Subcutaneous adipose tissue (tissue), 4 donors: ENCODE results near the gene EYS. TPM values are rescaled to one million over a fixed set of nuclear protein-coding genes. Genes with fewer than 3 reads are reported as not detected.

ENCODE experiments used
- total RNA-seq, 4 donors: library from RNA; depleted of rRNA; stranded (reverse); fragments of >200 nt; gene quantifications; one replicate each; pipeline ENCODE4 v1.1.0, GENCODE V29; 2016
- TF ChIP-seq, protein P1 (sequence below): fragments of 450-650 bp; IDR thresholded peaks from one replicate; pipeline ENCODE4 v1.5.1; 2016; ENCODE audit warnings: low read depth, mild to moderate bottlenecking, control low read depth, antibody characterized with exemption, moderate library complexity

The EYS gene
- total RNA-seq, 4 donors from 2014 or later = 0.17 to 3.8 (median 0.82) TPM

DNA sequence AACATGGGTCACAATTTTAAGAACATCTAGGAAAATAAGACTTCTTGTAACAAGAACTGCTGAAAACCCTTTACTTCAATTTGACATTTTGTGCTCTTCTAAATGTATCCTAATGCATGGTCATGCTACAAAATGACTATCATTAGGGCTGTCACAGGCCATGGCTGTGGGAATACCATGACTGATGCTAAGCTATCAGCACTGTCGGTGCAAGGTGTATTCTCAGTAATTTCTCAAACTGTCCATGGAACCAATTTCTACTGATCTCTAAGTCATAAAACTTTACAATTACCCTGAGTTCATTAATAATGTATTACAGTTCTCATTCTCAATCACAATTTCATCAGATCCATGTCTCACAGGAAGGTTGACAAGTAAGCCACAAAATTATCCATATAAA is 625.3 kb downstream of the EYS start:
- TF ChIP-seq, protein P1, sequence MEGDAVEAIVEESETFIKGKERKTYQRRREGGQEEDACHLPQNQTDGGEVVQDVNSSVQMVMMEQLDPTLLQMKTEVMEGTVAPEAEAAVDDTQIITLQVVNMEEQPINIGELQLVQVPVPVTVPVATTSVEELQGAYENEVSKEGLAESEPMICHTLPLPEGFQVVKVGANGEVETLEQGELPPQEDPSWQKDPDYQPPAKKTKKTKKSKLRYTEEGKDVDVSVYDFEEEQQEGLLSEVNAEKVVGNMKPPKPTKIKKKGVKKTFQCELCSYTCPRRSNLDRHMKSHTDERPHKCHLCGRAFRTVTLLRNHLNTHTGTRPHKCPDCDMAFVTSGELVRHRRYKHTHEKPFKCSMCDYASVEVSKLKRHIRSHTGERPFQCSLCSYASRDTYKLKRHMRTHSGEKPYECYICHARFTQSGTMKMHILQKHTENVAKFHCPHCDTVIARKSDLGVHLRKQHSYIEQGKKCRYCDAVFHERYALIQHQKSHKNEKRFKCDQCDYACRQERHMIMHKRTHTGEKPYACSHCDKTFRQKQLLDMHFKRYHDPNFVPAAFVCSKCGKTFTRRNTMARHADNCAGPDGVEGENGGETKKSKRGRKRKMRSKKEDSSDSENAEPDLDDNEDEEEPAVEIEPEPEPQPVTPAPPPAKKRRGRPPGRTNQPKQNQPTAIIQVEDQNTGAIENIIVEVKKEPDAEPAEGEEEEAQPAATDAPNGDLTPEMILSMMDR = no peak

DNA sequence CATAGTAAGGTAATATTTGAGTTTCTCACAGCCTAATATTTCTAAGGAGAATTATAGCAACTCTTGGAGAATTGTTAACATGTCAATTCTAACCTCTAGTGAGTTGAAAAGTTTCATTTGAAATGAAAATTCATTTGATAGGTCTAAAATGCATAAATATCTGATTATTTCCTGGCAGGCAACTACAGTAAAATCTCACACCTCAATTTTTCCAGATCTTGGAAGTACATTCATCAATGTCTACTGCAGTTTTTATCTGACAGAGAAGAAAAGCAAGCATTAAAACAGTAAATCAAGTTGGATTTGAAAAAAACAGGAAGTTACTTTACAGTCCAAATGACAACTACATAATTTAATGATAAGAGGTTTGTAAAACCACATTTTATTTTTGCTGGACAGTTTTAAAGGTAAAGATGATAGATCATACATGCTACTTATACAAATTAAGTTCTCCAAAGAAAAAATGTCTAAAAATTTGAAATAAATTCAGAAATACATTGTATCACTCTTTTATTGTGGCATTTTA is 631.3 kb downstream of the EYS start:
- TF ChIP-seq, protein P1 = no peak

DNA sequence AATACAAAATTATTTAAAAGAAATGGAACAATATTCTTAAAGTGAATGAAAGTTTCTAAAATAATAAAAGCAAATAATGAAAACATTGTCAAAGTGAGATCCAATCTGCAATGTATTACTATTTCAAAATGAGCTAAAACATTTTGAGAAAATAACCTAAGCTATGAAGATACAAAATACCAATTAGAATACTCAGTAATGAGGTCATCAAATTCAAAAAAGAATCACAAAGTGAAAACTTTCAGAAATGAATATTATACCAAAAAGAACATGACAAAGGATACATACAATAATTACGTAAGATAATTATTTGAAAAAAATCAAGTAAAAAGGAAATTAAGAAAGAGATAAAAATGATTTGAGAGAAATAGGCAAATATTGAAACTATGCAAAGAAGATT is 634.5 kb downstream of the EYS start:
- TF ChIP-seq, protein P1 = no peak

DNA sequence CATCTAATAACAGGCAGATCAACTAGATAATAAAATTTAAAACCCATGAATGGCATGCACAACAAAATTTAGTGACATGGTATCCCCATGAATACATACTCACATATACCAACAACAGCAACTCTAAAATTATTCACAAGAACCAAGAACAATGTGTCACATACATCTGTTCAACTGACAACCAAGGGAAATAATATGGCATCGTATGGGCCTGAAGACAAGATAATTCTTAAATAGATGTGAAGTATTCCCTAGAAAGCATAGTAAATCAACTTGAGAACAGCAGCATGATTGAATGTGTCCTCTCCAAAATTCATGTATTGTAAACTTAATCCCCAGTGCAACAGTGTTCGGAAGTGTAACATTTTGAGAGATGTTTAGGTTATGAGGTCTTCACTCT is 635.5 kb downstream of the EYS start:
- TF ChIP-seq, protein P1 = no peak

DNA sequence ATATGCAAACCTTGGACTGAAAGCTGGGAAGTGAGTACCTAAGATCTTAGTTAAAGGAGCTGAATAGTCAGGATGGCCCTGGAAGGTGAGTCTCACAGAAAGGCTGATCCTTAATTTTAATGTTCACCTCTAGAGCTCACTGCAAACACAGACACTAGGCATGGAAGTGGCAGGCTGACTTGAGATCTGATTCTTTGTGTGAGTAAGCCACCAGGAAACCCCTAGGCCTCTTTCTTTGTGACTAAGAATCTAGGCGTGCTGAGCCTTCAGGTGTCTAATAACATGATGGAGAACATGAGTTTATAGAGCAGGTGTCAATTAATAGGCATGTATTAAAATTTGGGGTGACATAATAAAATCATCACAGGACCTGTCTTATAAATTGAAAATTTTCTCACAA is 642.2 kb downstream of the EYS start:
- TF ChIP-seq, protein P1 = no peak

DNA sequence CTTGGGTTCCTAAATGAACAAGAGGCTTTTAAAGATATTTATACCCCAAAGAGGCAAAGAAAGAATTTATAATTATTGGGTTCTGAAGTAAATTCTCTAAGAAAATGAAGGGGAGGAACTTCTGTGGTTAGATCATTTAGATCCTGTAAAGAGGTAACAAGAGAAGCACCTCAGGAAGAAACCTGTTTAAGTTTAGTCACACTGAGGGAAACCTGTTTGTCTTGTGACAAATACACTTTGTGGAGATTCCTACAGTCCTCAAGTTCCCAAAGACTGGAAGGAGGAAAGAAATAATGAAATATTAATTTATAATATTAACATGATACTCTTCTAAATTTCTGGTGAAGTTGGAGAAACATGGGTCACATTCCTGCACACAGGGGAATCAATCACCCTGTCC is 647.5 kb downstream of the EYS start:
- TF ChIP-seq, protein P1 = no peak

DNA sequence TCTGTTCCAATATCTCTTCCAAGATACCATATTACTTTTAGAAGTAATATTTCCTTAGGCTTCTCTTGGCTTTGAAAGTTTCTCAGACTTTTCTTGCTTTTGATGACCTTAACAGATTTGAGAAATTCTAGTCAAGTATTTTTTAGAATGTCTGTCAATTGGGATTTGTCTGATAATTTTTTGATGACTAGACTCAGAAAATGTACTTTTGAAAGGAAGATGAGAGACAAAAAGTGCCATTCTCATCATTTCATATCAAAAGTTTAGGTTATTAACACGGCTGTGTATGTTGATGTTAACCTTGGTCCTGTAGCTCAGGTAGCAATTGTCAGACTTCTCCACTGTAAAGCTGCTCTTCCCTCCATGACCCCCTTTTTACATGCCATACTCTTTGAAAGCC is 651.5 kb downstream of the EYS start:
- TF ChIP-seq, protein P1 = no peak
